HG03457 (cell line): Measurements from ENCODE around the gene TMEM190.
A peak's percentile ranks its signal among the peaks of the same experiment; 100 is the strongest.

Experiments used
- ATAC-seq: cut with Tn5 transposase; IDR thresholded peaks from one replicate; pipeline ENCODE4 v1.9.1; 2021; ENCODE audit warnings: moderate number of reproducible peaks; ENCODE audit not compliant: unreplicated experiment

The TMEM190 gene

DNA sequence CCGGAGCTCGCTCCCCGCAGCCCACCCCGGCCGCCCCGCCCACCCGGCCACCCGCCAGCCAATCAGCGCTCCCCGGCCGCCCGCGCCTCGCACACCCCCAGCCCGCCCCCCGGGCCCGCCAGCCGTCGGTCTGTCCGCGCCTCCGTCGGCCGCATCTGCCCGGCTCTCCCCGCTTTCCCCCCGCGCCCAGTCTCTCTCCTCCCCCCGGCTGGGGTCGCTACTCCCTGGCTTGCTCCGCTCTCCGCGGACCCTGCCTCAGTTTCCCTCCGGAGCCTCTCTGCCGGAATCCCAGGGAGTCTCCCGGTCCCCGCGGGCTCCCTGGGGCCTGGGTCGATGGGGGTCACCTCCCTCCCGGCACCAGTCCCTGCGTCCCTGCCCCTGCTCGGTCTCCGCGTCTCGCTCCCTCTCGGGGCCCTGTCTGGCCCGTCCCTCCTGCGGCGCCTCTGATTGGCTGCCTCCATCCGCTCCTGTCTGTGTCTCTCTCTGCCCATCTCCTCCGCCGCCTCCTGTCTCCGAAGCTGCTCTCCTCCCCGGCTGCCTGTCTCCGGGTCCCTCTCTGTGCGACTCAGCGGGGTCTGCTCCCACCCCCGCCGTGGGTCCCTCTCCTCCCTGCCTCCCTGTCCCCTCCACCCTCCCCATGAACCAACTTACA, 6.8 kb upstream of the TMEM190 start:
- ATAC-seq, result no peak

DNA sequence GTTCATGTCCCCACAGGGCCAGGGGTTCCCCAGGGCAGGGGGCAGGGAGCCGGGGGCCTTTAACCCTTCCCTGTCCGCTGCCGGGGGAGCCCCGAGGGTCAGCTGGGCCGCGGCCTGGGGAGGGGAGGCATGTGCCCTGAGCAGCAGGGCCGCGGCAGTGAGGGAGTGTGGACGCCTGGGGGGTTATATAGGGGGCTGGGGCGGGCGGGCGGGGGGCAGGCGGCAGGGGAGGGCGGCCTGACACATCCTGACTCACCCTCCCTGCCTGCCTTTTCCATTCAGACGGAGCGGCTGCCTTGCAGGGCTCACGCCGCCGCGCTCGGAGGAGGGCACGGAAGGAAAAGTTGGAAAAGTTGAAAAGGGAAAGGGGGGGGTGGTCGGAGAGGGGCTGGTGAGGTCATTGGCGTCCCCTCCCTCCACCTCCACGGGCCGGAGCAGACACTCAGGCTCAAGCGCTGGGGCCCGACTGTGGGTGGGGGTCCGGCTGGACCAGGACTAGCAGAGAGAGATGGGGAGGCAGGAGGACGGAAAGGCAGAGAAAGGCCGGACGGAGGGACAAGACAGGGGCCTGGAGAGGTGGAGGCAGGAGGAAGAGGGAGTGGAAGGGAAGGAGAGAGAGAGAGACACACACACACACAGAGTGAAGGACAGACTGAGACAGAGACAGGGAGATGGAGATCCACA, 6.2 kb upstream of the TMEM190 start, which contains the start of gene IL11:
Gene IL11, minus strand, starts transcription at position 159 of the 684 bp plus-strand sequence. Its CDS starts 153 bp downstream, at position 6.
- ATAC-seq, result no peak

DNA sequence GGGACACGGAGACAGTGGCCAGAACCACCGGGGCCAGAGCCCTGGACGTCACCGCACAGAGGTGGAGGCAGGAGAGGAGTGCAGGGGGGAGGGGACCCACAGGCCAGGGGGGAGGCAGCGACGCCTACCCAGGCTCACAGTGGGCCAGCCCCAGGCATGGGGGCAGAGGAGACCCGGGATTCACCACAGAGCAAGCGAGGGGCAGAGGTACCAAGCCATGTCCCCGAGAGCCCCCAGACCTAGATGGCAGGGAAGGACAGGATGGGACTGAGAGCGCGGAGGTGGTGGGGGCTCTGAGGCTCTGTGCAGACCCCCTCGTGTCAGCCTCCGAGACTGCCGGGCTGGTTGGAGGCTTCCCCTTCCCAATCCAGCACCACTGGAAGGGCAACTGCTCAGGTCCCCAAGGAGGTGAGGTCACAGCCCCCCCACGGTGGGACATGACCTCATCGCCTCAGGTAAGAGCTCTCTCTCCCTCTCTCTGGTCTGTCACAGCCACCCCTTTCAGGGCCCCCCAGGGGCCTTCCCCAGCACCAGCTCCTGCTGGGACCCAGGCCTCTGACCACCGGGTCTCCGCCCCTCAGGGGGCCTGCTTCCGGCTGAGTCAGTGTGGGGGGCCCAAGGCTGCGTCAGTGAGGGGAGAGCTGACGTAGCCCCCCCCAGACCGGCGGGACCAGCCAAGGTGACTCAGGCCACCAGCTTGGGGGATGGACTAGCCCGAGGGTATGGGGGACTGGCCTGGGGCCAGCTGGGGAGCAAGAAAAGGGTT, 4.1 kb upstream of the TMEM190 start:
- ATAC-seq, result no peak

DNA sequence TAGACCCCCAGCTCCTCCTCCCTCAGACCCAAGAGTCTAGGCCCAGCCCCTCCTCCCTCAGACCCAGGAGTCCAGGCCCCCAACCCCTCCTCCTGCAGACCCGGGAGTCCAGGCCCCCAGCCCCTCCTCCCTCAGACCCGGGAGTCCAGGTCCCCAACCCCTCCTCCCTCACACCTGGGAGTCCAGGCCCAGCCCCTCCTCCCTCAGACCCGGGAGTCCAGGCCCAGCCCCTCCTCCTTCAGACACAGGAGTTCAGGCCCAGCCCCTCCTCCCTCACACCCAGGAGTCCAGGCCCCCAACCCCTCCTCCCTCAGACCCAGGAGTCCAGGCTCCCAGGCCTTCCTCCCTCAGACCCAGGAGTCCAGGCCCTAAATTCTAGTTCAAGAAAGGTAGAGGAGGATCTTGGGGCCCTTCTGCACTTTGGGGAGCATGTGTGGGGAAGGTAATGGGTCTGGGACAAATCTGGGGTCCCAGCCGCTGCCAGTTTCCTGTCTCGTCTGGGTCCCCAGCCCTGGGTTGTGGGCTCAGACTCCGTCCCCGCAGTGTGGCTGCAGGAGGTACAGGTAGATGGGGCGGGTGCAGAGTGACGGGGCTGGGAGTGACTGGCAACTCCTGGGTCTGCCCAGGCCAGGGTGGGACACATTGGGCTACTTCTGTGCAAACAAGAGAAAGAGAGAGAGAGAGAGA, 3.2 kb upstream of the TMEM190 start:
- ATAC-seq, result no peak

DNA sequence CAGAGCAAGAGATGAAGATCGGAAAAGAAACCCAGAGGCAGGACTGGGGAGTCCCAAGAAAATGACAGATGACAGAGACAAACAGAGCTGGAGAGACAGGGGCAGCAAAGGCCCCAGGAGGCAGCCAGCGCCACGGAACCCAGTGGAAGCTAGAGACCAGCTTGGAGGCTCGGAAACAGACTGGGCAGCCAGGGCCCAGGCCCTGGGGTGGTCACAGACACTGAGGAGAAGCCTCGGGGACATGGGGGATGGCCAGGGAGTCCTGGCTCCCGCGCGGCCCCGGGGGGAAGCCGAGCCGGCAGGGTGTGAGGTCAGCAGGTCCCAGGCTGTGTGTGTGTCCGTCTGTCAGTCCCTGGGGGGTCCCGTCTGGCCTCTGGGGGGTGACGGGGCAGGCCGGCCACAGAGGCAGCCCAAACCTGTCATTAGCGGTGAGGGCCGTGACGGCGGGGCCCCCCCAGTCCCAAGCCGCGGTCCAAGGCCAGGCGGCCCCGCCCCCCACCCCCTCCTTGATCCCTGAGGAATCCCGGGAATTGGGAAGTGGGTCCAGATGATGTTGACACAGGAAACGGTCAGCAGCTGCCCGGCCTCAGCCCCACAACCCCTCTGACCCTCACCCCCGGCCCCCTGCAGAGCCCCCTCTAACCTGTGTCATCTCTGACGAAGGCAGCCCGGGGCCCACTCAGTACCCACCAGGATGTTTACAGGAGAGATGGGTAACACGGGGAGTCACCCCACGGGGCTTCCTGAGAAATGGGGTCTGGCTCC, 2.5 kb upstream of the TMEM190 start:
- ATAC-seq, result no peak

DNA sequence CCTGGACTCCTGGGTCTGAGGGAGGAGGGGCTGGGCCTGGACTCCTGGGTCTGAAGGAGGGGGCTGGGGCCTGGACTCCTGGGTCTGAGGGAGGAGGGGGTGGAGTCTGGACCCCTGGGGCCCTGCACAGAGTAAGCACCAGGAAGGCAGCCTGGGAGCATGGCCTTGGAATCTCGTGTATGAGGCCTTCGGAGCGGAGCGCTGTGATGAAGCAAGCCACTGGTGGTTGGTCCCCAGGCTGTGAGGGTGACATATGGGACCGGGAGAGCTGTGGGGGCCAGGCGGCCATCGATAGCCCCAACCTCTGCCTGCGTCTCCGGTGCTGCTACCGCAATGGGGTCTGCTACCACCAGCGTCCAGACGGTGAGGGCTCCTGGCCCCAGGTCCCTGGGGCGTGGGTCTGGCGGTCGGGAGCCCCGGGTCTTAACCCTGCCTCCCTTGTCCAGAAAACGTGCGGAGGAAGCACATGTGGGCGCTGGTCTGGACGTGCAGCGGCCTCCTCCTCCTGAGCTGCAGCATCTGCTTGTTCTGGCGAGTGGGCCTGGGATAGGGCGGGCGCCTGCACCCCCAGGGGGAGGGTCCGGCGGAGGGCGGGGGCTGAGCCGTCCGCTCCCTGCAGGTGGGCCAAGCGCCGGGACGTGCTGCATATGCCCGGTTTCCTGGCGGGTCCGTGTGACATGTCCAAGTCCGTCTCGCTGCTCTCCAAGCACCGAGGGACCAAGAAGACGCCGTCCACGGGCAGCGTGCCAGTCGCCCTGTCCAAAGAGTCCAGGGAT, 918 bp downstream of the TMEM190 start:
- ATAC-seq, result no peak

DNA sequence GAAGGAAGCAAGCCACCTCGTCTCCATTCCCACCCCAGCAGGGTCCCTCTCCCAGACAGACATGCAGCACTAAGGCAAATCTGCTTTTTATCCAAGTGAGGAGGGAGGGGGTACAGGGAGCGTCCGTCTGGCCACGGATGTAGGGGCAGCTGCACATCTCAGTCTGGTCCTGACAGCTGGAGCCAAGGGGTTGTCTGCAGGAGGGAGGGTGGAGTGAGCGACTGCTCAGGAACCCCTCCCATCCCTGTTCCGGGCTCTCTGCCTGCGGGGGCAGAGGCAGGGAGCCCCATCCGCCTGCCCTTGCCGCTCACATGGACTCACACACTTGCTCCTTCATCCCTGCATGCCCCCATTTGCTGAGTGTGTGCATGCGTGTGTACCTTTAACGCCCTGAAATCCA, 2.5 kb downstream of the TMEM190 start:
- no peak for ATAC-seq

DNA sequence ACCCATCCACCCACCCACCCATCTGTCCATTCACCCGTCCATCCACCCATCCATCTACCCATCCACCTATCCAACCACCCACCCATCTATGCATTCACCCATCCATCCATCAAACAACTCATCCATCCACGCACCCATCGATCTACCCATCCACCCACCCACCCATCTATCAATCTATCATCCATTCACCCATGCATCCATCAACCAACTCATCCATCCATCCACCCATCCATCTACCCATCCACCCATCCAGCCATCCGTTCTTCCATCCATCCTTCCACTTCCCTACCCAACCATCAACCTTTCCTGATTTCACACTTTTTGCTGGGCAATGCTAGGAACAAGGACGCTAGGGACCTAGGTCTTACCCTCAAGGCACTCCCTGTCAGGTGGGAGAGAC, 5.4 kb downstream of the TMEM190 start:
- ATAC-seq, result no peak

DNA sequence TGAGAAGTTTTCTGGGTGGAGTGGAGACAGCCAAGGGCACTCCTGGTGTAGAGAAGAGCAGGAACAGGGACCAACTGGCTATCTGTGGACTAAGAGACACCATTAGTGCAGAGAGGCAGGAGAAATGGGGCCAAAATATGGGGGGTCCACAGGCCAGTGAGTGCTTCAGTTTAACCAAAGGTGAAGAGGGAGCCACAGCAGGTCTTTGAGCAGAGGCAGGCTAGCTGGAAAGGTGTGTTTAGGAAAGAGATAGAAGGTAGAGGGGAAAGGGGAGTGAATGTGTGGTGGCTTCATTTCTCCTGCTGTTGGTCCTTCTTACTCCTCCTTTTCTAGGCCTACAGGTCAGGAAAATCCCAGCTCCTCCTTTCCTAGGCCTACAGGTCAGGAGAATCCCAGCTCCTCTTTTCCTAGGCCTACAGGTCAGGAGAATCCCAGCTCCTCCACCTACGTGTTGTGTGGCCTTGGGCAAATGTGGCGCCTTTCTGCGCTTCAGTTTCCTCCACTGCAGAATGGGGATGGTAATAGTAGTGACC, 6.0 kb downstream of the TMEM190 start:
- no peak for ATAC-seq

DNA sequence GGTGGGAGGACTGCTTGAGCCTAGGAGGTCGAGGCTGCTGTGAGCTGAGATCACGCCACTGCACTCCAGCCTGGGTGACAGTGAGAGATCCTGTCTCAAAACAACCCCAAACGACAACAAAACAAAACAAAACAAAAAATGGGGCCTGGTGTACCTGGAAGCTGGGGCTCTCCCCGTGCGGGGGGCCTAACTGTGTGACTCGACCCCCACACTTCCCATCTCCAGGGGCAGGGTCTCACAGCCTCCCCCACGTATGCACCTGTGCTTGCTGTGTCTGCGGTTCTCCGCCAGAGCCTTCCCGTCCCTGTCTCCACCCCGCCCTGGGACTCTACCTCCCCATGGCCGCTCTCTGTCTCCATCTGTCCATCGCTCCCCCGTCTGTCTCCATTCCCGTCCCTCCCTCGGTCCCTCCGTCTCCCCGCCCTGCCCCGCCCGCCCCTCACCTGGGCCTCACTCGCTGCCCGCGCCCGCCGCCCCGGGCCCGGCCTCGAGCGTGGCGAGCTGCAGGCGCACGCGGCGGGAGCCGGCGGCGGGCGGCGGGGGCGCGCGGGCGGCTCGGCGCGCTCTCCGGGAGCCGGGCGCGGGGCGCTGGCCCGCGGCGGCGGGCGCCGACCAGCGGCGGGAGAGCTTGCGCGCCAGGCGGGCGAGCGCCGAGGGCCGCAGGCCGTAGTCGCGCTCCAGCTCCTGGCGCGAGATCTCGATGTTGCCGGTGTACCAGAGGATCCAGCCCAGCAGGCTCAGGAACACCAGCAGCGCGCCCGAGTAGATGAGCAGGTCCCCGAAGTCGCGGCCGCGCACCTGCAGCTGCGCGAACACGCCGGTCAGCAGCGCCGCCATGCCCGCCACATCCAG, 6.9 kb downstream of the TMEM190 start:
- ATAC-seq, result no peak

DNA sequence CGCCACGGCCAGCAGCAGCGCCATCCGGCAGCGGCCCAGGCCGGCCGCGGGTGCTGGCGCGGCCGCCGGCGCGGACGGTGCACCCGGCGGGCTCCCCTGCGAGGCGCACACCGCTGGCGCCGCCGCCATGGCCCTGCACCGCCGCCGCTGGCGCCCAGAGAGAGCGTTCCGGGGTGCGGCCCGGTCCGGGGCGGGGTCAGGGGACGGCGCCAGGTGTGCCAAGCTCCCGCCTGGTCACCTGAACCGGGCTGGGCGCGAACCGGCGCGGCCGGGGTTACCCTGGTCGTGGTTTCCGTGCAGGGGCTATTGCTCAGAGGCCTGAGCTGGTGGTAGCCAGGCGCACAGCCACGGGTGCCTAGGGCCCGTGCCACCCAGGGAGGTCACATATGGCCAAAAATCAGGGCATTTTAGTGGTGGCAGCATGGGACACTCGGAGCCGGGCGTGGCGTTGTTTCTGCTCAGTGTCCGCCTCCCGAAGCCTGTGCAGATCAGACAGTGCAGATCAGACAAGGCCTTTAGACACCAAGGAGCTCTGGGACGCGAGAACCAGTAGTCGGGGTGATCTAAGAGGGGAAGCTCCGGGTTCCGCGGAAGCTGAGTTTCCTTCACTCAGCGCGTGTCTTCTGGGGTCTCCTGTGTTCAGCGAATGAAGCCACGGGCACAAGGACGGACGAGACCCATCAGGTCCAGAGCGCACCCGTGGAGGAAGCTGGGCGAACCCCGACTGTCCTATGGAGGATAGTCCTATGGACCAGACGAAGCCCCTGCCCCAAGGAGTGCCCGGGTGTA, 7.7 kb downstream of the TMEM190 start, which contains the start of gene TMEM238:
Gene TMEM238, minus strand, starts transcription at position 162 of the 789 bp plus-strand sequence. Its CDS starts 33 bp downstream, at position 129.
- ATAC-seq, result no peak

DNA sequence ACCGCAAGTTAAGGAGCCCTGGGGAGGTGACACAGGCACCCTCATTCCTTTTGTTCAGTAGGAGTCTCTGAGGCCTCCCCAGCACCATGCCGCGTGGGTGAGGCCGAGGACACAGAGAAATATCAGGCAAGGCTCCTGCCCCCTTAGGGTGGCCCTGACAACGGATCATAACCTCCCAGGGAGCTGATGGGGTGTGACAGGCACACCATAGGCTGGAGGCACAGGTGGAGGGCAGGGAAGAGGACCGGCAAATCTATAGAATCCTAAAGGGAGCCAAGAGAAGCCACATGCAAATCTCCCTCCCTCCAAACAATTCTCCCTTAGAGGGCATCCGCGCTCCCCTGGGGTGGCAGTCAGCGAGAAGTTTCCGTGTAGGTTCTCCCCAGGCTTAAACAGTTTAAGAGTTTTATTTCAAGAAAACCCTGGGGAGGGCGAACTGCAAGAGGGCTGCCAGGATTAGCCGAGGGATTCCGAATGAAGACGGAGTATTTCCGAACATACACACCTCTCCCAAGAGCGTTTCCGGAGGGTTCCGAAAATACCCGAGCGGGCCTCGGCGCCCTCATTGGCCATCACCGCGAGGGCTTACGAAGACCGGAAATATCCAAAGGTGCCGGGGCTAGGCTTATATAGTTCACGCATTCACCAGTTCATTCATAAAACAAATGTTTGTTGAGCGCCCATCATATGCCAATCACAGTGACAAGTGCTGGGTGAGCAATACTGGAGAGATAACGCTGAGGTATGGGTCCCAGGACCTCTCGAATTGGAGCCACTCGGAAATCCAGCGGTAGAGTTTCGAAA, 8.5 kb downstream of the TMEM190 start:
- peak; percentile 36 for ATAC-seq

DNA sequence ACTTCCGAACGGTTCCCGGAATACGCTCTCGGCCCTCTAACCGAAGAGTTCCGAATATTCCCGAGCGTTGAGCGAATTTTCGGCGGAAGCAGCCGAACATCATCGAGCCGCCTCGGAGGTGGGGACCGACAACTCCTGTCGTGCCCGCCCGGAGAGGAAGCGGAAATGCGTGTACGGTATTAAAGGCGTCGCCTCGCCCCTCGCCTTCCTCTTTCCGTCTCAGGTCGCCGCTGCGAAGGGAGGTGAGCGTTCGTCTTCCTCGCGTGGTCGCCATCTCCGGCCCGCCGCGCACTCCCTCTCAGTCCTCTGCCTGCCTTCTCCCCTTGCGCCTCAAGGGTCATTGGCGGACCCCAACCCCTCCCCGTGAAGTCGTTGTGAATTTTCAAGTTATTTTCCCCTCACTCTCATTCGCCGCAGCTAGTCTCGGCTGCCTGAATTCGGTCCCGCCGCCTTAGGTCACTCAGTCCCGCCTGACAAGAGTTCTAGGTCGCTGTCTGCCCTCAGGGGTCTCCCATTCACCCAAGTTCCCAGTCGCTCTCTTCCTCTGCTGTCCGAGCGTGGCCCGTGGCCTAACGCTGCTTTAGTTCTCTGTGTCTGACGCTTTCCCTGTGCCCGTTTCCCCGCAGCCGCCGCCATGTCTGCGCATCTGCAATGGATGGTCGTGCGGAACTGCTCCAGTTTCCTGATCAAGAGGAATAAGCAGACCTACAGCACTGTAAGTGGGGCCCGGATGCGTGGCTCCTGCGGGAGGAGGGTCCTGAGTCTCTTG, 9.3 kb downstream of the TMEM190 start, which contains the start of gene RPL28:
Gene RPL28, plus strand, starts transcription at position 209 of the 769 bp plus-strand sequence. Its CDS starts 426 bp downstream, at position 635.
- peak; percentile 53 for ATAC-seq

DNA sequence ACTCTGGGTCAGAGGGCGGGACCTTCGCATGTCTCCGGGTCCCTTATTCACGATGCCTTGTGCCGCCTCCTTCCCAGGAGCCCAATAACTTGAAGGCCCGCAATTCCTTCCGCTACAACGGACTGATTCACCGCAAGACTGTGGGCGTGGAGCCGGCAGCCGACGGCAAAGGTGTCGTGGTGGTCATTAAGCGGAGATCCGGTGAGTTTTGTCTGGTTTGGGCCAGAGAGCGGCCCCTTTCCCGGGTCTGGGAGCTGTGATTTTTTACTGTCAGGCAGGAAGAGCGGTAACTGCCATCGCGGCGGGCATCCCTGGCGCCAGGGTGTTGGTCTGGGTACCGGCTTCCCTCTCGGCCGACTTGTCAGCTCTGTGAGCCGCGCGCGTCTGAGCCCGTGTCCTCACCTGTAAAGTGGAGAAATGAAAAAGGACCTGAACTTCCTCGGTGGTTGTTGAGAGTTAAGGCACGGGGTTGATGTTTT, 9.9 kb downstream of the TMEM190 start:
- no peak for ATAC-seq

DNA sequence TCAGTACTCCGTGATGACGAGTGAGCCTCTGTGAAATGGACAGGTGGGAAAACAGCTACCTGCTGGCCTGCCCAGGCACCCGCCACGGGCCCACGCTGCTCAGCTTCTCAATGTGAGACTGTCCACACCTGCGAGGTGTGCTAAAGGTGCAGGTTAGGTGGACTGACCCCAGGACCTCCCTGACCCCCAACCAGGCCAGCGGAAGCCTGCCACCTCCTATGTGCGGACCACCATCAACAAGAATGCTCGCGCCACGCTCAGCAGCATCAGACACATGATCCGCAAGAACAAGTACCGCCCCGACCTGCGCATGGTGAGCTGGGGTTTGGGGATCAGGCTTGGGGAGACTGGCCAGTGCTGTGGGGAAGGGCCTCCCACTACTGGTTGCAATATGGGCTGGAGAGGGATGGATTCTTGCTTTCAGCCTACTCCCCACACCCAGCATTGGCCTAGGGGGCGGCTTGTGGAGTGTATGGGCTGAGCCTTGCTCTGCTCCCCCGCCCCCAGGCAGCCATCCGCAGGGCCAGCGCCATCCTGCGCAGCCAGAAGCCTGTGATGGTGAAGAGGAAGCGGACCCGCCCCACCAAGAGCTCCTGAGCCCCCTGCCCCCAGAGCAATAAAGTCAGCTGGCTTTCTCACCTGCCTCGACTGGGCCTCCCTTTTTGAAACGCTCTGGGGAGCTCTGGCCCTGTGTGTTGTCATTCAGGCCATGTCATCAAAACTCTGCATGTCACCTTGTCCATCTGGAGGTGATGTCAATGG, 11.3 kb downstream of the TMEM190 start:
- no peak for ATAC-seq
